ENCODE results near the gene CCNO.

CCNO gene, protein sequence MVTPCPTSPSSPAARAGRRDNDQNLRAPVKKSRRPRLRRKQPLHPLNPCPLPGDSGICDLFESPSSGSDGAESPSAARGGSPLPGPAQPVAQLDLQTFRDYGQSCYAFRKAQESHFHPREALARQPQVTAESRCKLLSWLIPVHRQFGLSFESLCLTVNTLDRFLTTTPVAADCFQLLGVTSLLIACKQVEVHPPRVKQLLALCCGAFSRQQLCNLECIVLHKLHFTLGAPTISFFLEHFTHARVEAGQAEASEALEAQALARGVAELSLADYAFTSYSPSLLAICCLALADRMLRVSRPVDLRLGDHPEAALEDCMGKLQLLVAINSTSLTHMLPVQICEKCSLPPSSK

DNA sequence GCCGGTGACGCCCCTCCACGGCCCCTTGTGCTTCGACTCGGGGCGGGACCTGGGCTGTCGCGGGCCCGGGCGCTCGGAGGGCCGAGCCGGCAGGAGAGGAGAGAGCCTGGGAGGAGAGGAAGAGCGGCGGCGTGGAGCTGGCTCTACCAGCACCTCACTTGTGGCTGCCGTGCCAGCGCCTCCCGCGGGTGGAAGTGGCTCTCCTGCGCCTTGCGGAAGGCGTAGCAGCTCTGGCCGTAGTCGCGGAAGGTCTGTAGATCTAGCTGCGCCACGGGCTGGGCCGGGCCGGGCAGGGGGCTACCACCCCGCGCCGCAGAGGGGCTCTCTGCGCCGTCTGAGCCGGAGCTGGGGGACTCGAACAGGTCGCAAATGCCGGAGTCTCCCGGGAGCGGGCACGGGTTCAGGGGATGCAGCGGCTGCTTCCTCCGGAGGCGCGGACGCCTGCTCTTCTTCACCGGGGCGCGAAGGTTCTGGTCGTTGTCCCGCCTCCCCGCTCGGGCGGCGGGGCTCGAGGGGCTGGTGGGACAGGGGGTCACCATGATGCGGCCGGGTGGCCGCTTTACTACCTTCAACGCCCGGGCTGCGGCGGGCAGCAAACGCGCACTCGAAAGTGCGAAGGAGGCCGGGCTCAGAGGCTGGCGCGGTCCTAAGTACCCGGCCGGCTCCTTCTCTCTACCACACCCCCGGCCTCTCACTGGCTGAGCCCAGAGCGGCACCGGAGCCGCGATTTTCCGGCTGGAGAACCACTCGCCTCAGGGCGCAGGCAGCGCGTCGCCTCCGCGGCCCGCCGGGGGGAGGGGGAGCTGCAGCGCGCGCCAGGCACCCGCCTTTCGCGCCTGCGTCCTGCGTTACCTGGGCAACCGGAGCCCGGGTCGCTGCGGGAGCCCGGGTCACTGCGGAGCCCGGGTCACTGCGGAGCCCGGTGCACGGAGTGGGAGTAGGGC is at the start of gene CCNO:
Gene CCNO (minus strand): TSS at position 624 of the 944 bp plus-strand sequence. CDS start 85 bp downstream, at position 539.
- TF ChIP-seq Cebpa-rat (IDR thresholded peaks at IDR 0.05), result no peak
- H3K9me3 ChIP-seq (replicated peaks in 1 of 11), result no peaks in the 10 kb centered on the region
- H3K4me1 ChIP-seq, result peaks cover 22 to 35% (median 33%) of the 10 kb centered on the region in 10 experiments
- peaks cover 4 to 69% (median 47%) of the 10 kb centered on the region in 11 experiments; a peak in 20 of 22 replicates for H4K20me1 ChIP-seq
- H3K4me3 ChIP-seq, result peak within 1 kb of the TSS; percentile 58 to 73 (median 64)
- H3K27ac ChIP-seq, result no peak within 1 kb of the TSS
- H3K36me3 ChIP-seq, result no peaks in the 10 kb centered on the region
- H3K27me3 ChIP-seq, result peaks cover 71 to 83% (median 73%) of the 10 kb centered on the region in 11 experiments
- H3K9ac ChIP-seq, result peak within 1 kb of the TSS in 10 of 11 experiments; percentile 15 to 57 (median 42); a peak in 17 of 22 replicates
- peak within 1 kb of the TSS; percentile 96 to 99 (median 98) for H3K4me2 ChIP-seq

DNA sequence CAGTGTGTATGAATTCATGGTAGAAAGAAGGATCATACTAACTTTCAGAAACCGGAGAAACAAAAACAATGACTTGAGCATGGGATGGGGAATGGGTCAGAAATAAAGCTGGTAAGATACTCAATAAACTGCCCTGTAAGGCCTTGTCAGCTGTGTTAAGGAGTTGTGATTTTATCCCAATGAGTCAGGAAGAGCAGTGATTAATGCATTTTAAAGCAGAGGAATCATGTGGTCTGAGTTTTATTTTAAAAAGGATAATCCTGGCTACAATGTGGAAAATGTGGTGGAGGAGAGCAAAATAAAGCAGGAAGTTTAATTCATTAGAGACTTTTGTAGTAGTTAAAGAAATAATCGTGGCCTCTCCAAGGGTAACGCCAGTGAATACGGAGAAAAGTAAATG is 45.4 kb upstream of the CCNO start:
- no peaks in the 10 kb centered on the region for H4K20me1 ChIP-seq
- no peak overlapping the region for H3K4me2 ChIP-seq
- H3K9ac ChIP-seq, result no peak overlapping the region
- peaks cover 96 to 100% (median 98%) of the 10 kb centered on the region in 11 experiments for H3K36me3 ChIP-seq
- H3K27ac ChIP-seq, result no peak overlapping the region
- no peaks in the 10 kb centered on the region for H3K9me3 ChIP-seq (replicated peaks in 1 of 11)
- no peak overlapping the region for H3K4me3 ChIP-seq
- no peaks in the 10 kb centered on the region for H3K27me3 ChIP-seq
- no peak for TF ChIP-seq Cebpa-rat (IDR thresholded peaks at IDR 0.05)
- H3K4me1 ChIP-seq, result no peaks in the 10 kb centered on the region

DNA sequence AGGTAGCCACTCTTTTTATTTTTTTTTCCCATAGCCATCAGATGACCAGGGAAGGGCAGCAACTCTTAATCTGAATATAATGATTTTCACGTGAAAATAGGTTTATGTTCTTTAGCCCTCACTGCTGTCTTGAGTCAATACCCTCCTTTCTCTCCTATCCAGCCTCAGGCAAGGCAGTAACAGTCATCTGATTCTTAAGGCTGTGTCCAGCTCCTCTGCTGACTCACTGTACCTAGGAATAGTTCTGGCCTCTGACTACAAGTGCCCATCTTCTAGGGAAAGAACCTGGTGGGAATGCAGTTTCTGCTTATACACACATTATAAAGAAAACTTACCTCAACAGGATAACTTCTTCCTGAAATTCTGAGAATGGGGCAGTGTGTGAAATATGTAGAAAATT is 43.4 kb upstream of the CCNO start:
- Histone ChIP-seq H3K9me3 (replicated peaks in 1 of 11) (no peaks in the 10 kb centered on the region), H3K36me3 (peaks cover 93 to 100% (median 98%) of the 10 kb centered on the region in 11 experiments), H3K27me3 (no peaks in the 10 kb centered on the region), H3K4me2 (no peak overlapping the region), H4K20me1 (no peaks in the 10 kb centered on the region), H3K9ac (no peak overlapping the region), H3K27ac (no peak overlapping the region), H3K4me3 (no peak overlapping the region), H3K4me1 (no peaks in the 10 kb centered on the region)
- no peak for TF ChIP-seq Cebpa-rat (IDR thresholded peaks at IDR 0.05)

DNA sequence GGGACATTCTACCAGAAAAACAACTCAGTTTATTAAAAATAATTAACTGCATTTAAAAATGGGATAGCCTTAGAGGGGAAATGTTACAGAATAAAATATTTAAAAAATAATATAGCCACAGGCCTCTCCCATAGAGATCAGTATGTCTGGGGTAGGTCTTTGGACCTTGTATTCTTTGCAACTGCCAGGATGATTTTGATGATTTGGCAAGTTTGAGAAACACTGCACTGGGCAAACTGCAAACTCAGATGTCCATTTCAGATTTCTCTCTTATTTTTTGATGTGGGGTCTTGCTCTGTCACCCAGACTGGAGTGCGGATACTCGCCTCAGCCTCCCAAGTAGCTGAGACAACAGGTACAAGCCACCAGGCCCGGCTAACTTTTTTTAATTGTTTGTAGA is 24.9 kb upstream of the CCNO start:
- no peak overlapping the region for H3K4me2 ChIP-seq
- TF ChIP-seq Cebpa-rat (IDR thresholded peaks at IDR 0.05), result no peak
- H3K27me3 ChIP-seq, result no peaks in the 10 kb centered on the region
- H3K9me3 ChIP-seq (replicated peaks in 1 of 11), result no peaks in the 10 kb centered on the region
- H3K36me3 ChIP-seq, result peaks cover 74 to 95% (median 86%) of the 10 kb centered on the region in 11 experiments
- H3K4me1 ChIP-seq, result no peaks in the 10 kb centered on the region
- H3K4me3 ChIP-seq, result no peak overlapping the region
- no peak overlapping the region for H3K27ac ChIP-seq
- no peaks in the 10 kb centered on the region; a peak in 1 of 22 replicates for H4K20me1 ChIP-seq
- no peak overlapping the region for H3K9ac ChIP-seq

DNA sequence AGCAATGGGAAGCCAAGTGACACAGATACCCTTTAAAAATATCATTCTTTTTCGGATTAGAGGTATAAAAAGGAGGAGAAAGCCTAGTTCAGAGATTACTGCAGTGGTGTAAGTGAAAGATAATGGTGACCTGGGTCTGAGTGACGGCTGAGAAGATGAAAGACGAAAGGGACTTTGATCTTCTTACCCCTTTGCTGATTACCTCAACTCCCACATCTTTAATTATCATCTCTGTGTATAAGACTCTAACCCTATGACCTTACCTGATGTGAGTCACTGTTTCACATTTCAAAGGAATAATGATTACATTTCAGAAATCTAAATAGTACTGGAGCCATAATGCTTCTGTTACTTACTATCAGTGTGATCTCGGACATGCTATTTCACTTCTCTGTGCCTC is 21.4 kb upstream of the CCNO start:
- Histone ChIP-seq H3K4me2 (no peak overlapping the region), H3K9me3 (replicated peaks in 1 of 11) (0 out of 22 replicates have a peak, but pooled peaks cover 0 to under 1% (median 0%) of the 10 kb centered on the region in 11 experiments)
- TF ChIP-seq Cebpa-rat (IDR thresholded peaks at IDR 0.05), result no peak

DNA sequence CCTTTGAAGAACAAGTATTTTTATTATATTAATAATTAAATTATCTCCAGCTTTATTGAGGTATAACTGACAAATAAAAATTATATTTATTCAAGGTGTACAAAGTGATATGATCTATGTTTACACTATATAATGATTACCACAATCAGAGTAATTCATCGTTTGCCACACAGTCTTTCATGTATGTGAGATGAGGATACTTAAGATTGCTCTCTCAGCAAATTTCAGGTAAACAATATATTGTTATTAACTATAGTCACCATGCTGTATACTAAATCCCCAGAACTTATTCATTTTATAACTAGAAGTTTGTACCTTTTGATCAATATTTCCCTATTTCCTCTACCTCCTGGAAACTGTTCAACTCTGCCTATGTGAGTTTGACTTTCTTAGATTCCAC is 16.7 kb upstream of the CCNO start:
- Histone ChIP-seq H3K4me3 (no peak overlapping the region), H3K4me2 (no peak overlapping the region), H3K9ac (no peak overlapping the region), H4K20me1 (no peaks in the 10 kb centered on the region), H3K27me3 (no peaks in the 10 kb centered on the region), H3K36me3 (peaks cover 7 to 14% (median 10%) of the 10 kb centered on the region in 11 experiments; a peak in 20 of 22 replicates), H3K4me1 (no peaks in the 10 kb centered on the region), H3K9me3 (replicated peaks in 1 of 11) (peaks cover 17 to 25% (median 20%) of the 10 kb centered on the region in 11 experiments), H3K27ac (no peak overlapping the region)
- no peak for TF ChIP-seq Cebpa-rat (IDR thresholded peaks at IDR 0.05)

More for the DNA sequence above, 21.4 kb upstream of the CCNO start:
- H3K4me1 ChIP-seq, result no peaks in the 10 kb centered on the region
- H4K20me1 ChIP-seq, result no peaks in the 10 kb centered on the region
- H3K27me3 ChIP-seq, result no peaks in the 10 kb centered on the region
- H3K27ac ChIP-seq, result no peak overlapping the region
- peaks cover 53 to 60% (median 56%) of the 10 kb centered on the region in 11 experiments for H3K36me3 ChIP-seq
- no peak overlapping the region for H3K4me3 ChIP-seq
- H3K9ac ChIP-seq, result no peak overlapping the region

DNA sequence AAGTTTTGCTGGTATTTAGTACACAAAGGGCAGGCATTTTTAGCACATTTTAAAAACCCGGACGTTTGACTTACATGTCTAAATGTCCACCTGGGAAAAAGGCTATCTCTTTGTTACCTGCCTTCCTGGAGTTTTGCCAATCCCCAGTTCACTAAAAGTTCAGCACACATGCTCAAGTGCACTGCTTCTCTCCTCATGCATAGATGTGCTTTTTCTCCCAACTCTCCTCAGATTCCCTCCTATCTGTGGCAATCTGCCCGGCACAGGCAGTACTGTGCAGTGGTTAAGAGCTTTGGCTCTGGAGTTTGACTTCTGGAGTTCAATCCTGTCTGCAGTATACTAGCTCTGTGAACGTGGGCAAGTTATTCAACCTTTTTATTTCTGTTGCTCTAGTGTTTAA is 8.3 kb upstream of the CCNO start:
- no peak overlapping the region for H3K4me3 ChIP-seq
- H3K36me3 ChIP-seq, result no peaks in the 10 kb centered on the region
- no peak overlapping the region for H3K4me2 ChIP-seq
- no peaks in the 10 kb centered on the region for H4K20me1 ChIP-seq
- H3K9me3 ChIP-seq (replicated peaks in 1 of 11), result no peaks in the 10 kb centered on the region
- no peak overlapping the region for H3K27ac ChIP-seq
- H3K27me3 ChIP-seq, result peaks cover 0 to 5% (median 0%) of the 10 kb centered on the region in 11 experiments; a peak in 2 of 22 replicates
- TF ChIP-seq Cebpa-rat (IDR thresholded peaks at IDR 0.05), result no peak
- H3K4me1 ChIP-seq, result no peaks in the 10 kb centered on the region
- no peak overlapping the region for H3K9ac ChIP-seq

DNA sequence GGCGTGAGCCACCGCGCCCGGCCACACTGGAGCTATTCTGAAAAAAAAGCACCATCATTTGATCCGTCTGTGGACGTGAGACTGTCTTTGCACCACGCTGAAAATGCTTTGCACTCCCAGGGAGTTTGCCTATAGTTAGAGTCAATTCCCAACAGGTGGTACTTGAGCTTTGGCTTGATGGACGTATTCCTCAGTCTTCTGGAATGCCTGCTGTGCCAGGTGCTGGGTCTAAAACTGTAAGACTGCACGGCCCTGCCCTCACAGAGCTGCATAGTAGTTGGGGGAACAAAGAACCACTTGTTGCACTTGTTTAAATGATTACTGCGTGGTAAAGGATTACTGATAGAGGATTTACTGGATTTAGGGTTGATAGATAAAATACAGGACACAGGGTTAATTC is 3.4 kb upstream of the CCNO start:
- no peak overlapping the region for H3K9ac ChIP-seq
- H3K4me2 ChIP-seq, result no peak overlapping the region
- peaks cover 4 to 35% (median 16%) of the 10 kb centered on the region in 11 experiments; a peak in 20 of 22 replicates for H4K20me1 ChIP-seq
- H3K27ac ChIP-seq, result no peak overlapping the region
- peaks cover 36 to 48% (median 38%) of the 10 kb centered on the region in 11 experiments for H3K27me3 ChIP-seq
- H3K9me3 ChIP-seq (replicated peaks in 1 of 11), result no peaks in the 10 kb centered on the region
- peaks cover 13 to 28% (median 25%) of the 10 kb centered on the region in 10 experiments for H3K4me1 ChIP-seq
- TF ChIP-seq Cebpa-rat (IDR thresholded peaks at IDR 0.05), result no peak
- no peaks in the 10 kb centered on the region for H3K36me3 ChIP-seq
- H3K4me3 ChIP-seq, result no peak overlapping the region

Measured in BLaER1 treated with 17β-estradiol and CSF1 and Interleukin-3, amounts not matched to agents 10 nM and 100 nM (cell line).